Psoas muscle (tissue), 8 donors: ENCODE results near the gene ARMH1. TPM values are rescaled to one million over a fixed set of nuclear protein-coding genes. Genes with fewer than 3 reads are reported as not detected.

Experiments used
- ATAC-seq, 4 donors: fragments of 200-7000 bp; cut with Tn5 transposase; one replicate each; pipeline ENCODE4 v1.9.1; 2020; ENCODE audit warnings: moderate library complexity in 3 of 4, mild to moderate bottlenecking in 2 of 4
- DNase-seq, 2 donors: peaks; one replicate each; pipeline ENCODE4 v3.0.0-alpha.2; 2020
- H3K27ac ChIP-seq: fragments of 200-600 bp; one replicate; pipeline ENCODE4 v1.8.0; 2022
- H3K27me3 ChIP-seq, 3 donors: fragments of 200-600 bp in 1 of 3; one replicate each; pipeline versions ENCODE4 v1.6.1 to v1.8.0; 2013 to 2022; ENCODE audit warnings: low read length in 2 of 3, mild to moderate bottlenecking in 2 of 3, moderate library complexity in 1 of 3; ENCODE audit not compliant: insufficient read depth in 3 of 3
- H3K36me3 ChIP-seq, 2 donors: fragments of 200-600 bp in 1 of 2; one replicate each; pipeline versions ENCODE4 v1.6.1 to v1.8.0; 2013 to 2022; ENCODE audit warnings: low read depth in 1 of 2, mild to moderate bottlenecking in 1 of 2, moderate library complexity in 1 of 2; ENCODE audit not compliant: insufficient read depth in 1 of 2
- H3K4me1 ChIP-seq: fragments of 200-600 bp; one replicate; pipeline ENCODE4 v1.8.0; 2022
- H3K4me3 ChIP-seq: fragments of 200-600 bp; one replicate; pipeline ENCODE4 v1.8.0; 2022; ENCODE audit warnings: mild to moderate bottlenecking
- H3K9me3 ChIP-seq: fragments of 200-600 bp; one replicate; pipeline ENCODE4 v1.8.0; 2022
- CTCF ChIP-seq: fragments of 200-600 bp; IDR thresholded peaks from one replicate; pipeline ENCODE4 v1.8.0; 2022; ENCODE audit warnings: antibody characterized with exemption
- WGBS, 3 donors: extraction: QIAGEN DNeasy Blood & Tissue Kit; methylation state at CpG; one replicate each; pipeline versions ENCODE4 v1.1.6 to v1.1.7; 2013; 5-methylcytosine and 5-hydroxymethylcytosine counted together
- intact Hi-C, 2 donors: fragments of 100-400 bp; cut with DNase I; formaldehyde crosslinking; loops; one replicate each; pipeline versions ENCODE4 v1.11.0 to v1.14.2; 2022
- long read RNA-seq, 2 donors: library from polyadenylated mRNA; unstranded; transcript quantifications; one replicate each; pipeline ENCODE4 v2.0.0, GENCODE V29; 2021
- polyA plus RNA-seq, 3 donors: library from polyadenylated mRNA; stranded (reverse); fragments of 200-250 nt; gene quantifications; one replicate each; pipeline ENCODE4 v1.2.3, GENCODE V29; 2013
- total RNA-seq, 4 donors: library from RNA; stranded (reverse); fragmentation: NEBNext Ultra II Directional in 2 of 4; extraction: Animal tissue kit (Norgen Biotek cat#: 25700) in 2 of 4; gene quantifications; one replicate each; pipeline versions ENCODE4 v1.2.1 to v1.2.4, GENCODE V29; 2021 to 2023
- donor health status: healthy with polysubstance abuse.
- donor health status: DM: no; HTN: no; CAD: no; lungs with moderate emphysema.
- donor health status: Bipolar disorder and iron deficiency.
- donor health status: healthy.
- donor health status: DM: yes; HTN: yes; CAD: no.
- donor health status: DM: no; HTN: no; CAD: no.
- donor health status: DM: no; HTN: no; CAD: no.
- donor health status: DM: yes; HTN: yes; CAD: no.

The ARMH1 gene
- total RNA-seq (under 1 TPM in 3 of 4 donors, not detected in 1; 0.59 to 0.82 (median 0.64) TPM), polyA plus RNA-seq (under 1 TPM; 0.08 to 0.74 (median 0.26) TPM)
- long read RNA-seq, donor 1 = 0 reads
- long read RNA-seq, donor 2 = 0 reads

- WGBS, 3 donors = 1% methylated on average over 47 to 56 of the region's 56 CpGs
- no peaks in the 10 kb centered on the region for H3K27me3 ChIP-seq
- intact Hi-C loops = no loop called here
- H3K27ac ChIP-seq = peak within 1 kb of the TSS; percentile 98
- H3K4me1 ChIP-seq = peaks cover 27% of the 10 kb centered on the region
- no peak for TF ChIP-seq CTCF
- no peaks in the 10 kb centered on the region for H3K9me3 ChIP-seq
- DNase-seq = peak; percentile 99
- peak; percentile 97 to 99 (median 98) for ATAC-seq
- peak within 1 kb of the TSS; percentile 80 for H3K4me3 ChIP-seq
- H3K36me3 ChIP-seq = no peaks in the 10 kb centered on the region
Measured at GRCh38 chr1:44674113-44675000, at the start of gene ARMH1, which contains the start of gene TMEM53. Gene ARMH1, plus strand, starts transcription at chr1:44674714. Its CDS starts 14,984 bp downstream, at chr1:44689698. Gene TMEM53, minus strand, starts transcription at chr1:44674481. Its CDS starts 90 bp downstream, at chr1:44674391.

- Histone ChIP-seq H3K27me3 (no peaks in the 10 kb centered on the region), H3K4me3 (no peak overlapping the region), H3K4me1 (no peaks in the 10 kb centered on the region), H3K36me3 (no peaks in the 10 kb centered on the region), H3K9me3 (no peaks in the 10 kb centered on the region), H3K27ac (no peak overlapping the region)
- DNase-seq = no peak
- intact Hi-C loops = no loop called here
- TF ChIP-seq CTCF = no peak
- 72 to 78% (median 73%) methylated on average over 7 of the region's 7 CpGs for WGBS, 3 donors
- ATAC-seq = no peak
Measured at GRCh38 chr1:44625348-44625747, 49.2 kb upstream of the ARMH1 start.

- intact Hi-C loops = no loop called here
- H3K4me1 ChIP-seq = peaks cover 21% of the 10 kb centered on the region
- peak in 1 of 2 donors; percentile 8 for DNase-seq
- peaks cover 0 to 10% of the 10 kb centered on the region in 2 donors for H3K36me3 ChIP-seq
- TF ChIP-seq CTCF = no peak
- WGBS, 3 donors = 83 to 87% (median 85%) methylated on average over 5 of the region's 5 CpGs
- no peaks in the 10 kb centered on the region for H3K9me3 ChIP-seq
- ATAC-seq = no peak
- no peak overlapping the region for H3K27ac ChIP-seq
- H3K27me3 ChIP-seq = no peaks in the 10 kb centered on the region
- H3K4me3 ChIP-seq = no peak overlapping the region
Measured at GRCh38 chr1:44628962-44629756, 45.4 kb upstream of the ARMH1 start.

GRCh38 chr1:44630116-44630515, 44.4 kb upstream of the ARMH1 start:
- no peaks in the 10 kb centered on the region for H3K9me3 ChIP-seq
- intact Hi-C loops = no loop called here
- WGBS, 3 donors = 92 to 97% (median 95%) methylated on average over 2 of the region's 2 CpGs
- no peak for ATAC-seq
- H3K27ac ChIP-seq = no peak overlapping the region
- H3K36me3 ChIP-seq = peaks cover 2 to 18% of the 10 kb centered on the region in 2 donors
- H3K27me3 ChIP-seq = no peaks in the 10 kb centered on the region
- no peak overlapping the region for H3K4me3 ChIP-seq
- H3K4me1 ChIP-seq = peaks cover 29% of the 10 kb centered on the region
- DNase-seq = no peak
- no peak for TF ChIP-seq CTCF
